Esophagus squamous epithelium (tissue), 5 donors: Measurements from ENCODE around the gene SLC25A41. TPM values are rescaled to one million over a fixed set of nuclear protein-coding genes. Genes with fewer than 3 reads are reported as not detected.

ENCODE experiments used
- DNase-seq: peaks from one replicate; lab custom pipeline; 2025; lab: John Stamatoyannopoulos, UW
- H3K27ac ChIP-seq, 4 donors: fragments of 200-600 bp; sonication (generic); one replicate each; pipeline ENCODE4 v1.5.1; 2016 to 2019; ENCODE audit warnings: mild to moderate bottlenecking in 1 of 4
- H3K27me3 ChIP-seq, 4 donors: fragments of 200-600 bp; sonication (generic); 1 replicate in 3 of 4; 2 replicates in 1 of 4; pipeline versions ENCODE4 v1.5.1 to v1.6.0; 2017 to 2021; ENCODE audit warnings: antibody characterized with exemption in 1 of 4
- H3K36me3 ChIP-seq, 3 donors: fragments of 200-600 bp; sonication (generic); one replicate each; pipeline ENCODE4 v1.5.1; 2016 to 2019
- H3K4me1 ChIP-seq, 3 donors: fragments of 200-600 bp; sonication (generic); one replicate each; pipeline ENCODE4 v1.5.1; 2017 to 2019
- H3K4me3 ChIP-seq, 4 donors: fragments of 200-600 bp; sonication (generic); 1 replicate in 3 of 4; 2 replicates in 1 of 4; pipeline ENCODE4 v1.5.1; 2016 to 2019; ENCODE audit warnings: mild to moderate bottlenecking in 2 of 4, moderate library complexity in 1 of 4
- H3K9me3 ChIP-seq, 3 donors: fragments of 200-600 bp; sonication (generic); one replicate each; pipeline ENCODE4 v1.5.1; 2016 to 2019
- CTCF ChIP-seq, 6 experiments: fragments of 450-650 bp in 4 of 6; fragments of 200-600 bp in 2 of 6; sonication (generic) in 2 of 6; IDR thresholded peaks; one replicate each; pipeline ENCODE4 v1.5.1; 2016 to 2019; ENCODE audit warnings: antibody characterized with exemption in 6 of 6, mild to moderate bottlenecking in 4 of 6, moderate library complexity in 4 of 6
- POLR2A ChIP-seq, 4 donors: fragments of 450-650 bp; IDR thresholded peaks; one replicate each; pipeline ENCODE4 v1.6.1; 2017; ENCODE audit warnings: antibody characterized with exemption in 4 of 4, mild to moderate bottlenecking in 4 of 4, moderate library complexity in 3 of 4
- WGBS, 2 donors: methylation state at CpG; one replicate each; pipeline ENCODE4 v1.1.5; 2018; 5-methylcytosine and 5-hydroxymethylcytosine counted together
- intact Hi-C: fragments of 100-400 bp; cut with DNase I; formaldehyde crosslinking; loops from one replicate; pipeline ENCODE4 v1.15.0; 2022
- total RNA-seq, 4 donors: library from RNA; depleted of rRNA; stranded (reverse); fragments of >200 nt; gene quantifications; one replicate each; pipeline ENCODE4 v1.1.0, GENCODE V29; 2016
- donor health status: DM: yes; HTN: yes; CAD: no.

Gene SLC25A41
- total RNA-seq, 4 donors from 2014 or later, result 0.38 TPM; not detected in 3

GRCh38 chr19:6416658-6417405 lies 16.7 kb downstream of the SLC25A41 start:
- DNase-seq, result no peak
- Histone ChIP-seq H3K9me3 (no peaks in the 10 kb centered on the region), H3K4me3 (no peak overlapping the region), H3K27me3 (no peaks in the 10 kb centered on the region), H3K36me3 (peaks cover 65 to 87% (median 73%) of the 10 kb centered on the region in 3 donors), H3K27ac (no peak overlapping the region), H3K4me1 (peaks cover 0 to 19% (median 2%) of the 10 kb centered on the region in 3 donors)
- TF ChIP-seq POLR2A (IDR thresholded peaks at IDR 0.05) (no peak), CTCF (IDR thresholded peaks at IDR 0.05) (no peak)
- intact Hi-C loops, result no loop called here
- 92 to 94% methylated on average over 15 of the region's 29 CpGs for WGBS, 2 donors

GRCh38 chr19:6415591-6416190 lies 17.9 kb downstream of the SLC25A41 start:
- H3K4me1 ChIP-seq, result peaks cover 0 to 9% (median 0%) of the 10 kb centered on the region in 3 donors
- H3K4me3 ChIP-seq, result no peak overlapping the region
- intact Hi-C loops, result no loop called here
- no peak overlapping the region for H3K27ac ChIP-seq
- H3K27me3 ChIP-seq, result no peaks in the 10 kb centered on the region
- no peak for DNase-seq
- H3K36me3 ChIP-seq, result peaks cover 63 to 76% (median 65%) of the 10 kb centered on the region in 3 donors
- TF ChIP-seq POLR2A (IDR thresholded peaks at IDR 0.05), result no peak
- no peak for TF ChIP-seq CTCF (IDR thresholded peaks at IDR 0.05)
- 89 to 95% methylated on average over 14 to 23 of the region's 32 CpGs for WGBS, 2 donors
- no peaks in the 10 kb centered on the region for H3K9me3 ChIP-seq

- TF ChIP-seq POLR2A (IDR thresholded peaks at IDR 0.05) (no peak), CTCF (IDR thresholded peaks at IDR 0.05) (no peak)
- intact Hi-C loops, result no loop called here
- Histone ChIP-seq H3K4me3 (no peak overlapping the region), H3K36me3 (peaks cover 60 to 69% (median 60%) of the 10 kb centered on the region in 3 donors), H3K27ac (no peak overlapping the region), H3K27me3 (no peaks in the 10 kb centered on the region), H3K4me1 (peaks cover 0 to 6% (median 0%) of the 10 kb centered on the region in 3 donors), H3K9me3 (no peaks in the 10 kb centered on the region)
- DNase-seq, result no peak
- WGBS, 2 donors, result 93 to 96% methylated on average over 12 to 21 of the region's 47 CpGs
These were observed 18.6 kb downstream of the SLC25A41 start for GRCh38 chr19:6414793-6415590.

- WGBS, 2 donors, result 72 to 73% methylated on average over 35 to 37 of the region's 42 CpGs
- H3K27ac ChIP-seq, result peak overlapping the region in 1 of 4 donors; percentile 3
These were observed 19.6 kb downstream of the SLC25A41 start for GRCh38 chr19:6413721-6414643.

More at GRCh38 chr19:6413721-6414643, 19.6 kb downstream of the SLC25A41 start:
- DNase-seq, result no peak
- Histone ChIP-seq H3K27me3 (no peaks in the 10 kb centered on the region), H3K4me1 (peaks cover 0 to 5% (median 0%) of the 10 kb centered on the region in 3 donors), H3K36me3 (peaks cover 49 to 59% (median 50%) of the 10 kb centered on the region in 3 donors), H3K9me3 (no peaks in the 10 kb centered on the region), H3K4me3 (no peak overlapping the region)
- intact Hi-C loops, result no loop called here
- TF ChIP-seq CTCF (IDR thresholded peaks at IDR 0.05) (no peak), POLR2A (IDR thresholded peaks at IDR 0.05) (no peak)
